A673 (cell line): Measurements from ENCODE around the gene EMC1.

Source experiments
- CTCF ChIP-seq: fragments of 300-800, 200-600 bp; sonication (generic); conservative IDR thresholded peaks from 2 replicates; pipeline ENCODE4 v1.5.1; 2017; ENCODE audit warnings: low read depth, mild to moderate bottlenecking, antibody characterized with exemption, low read length, moderate library complexity, mixed read lengths
- EZH2 ChIP-seq: fragments of 200-600 bp; sonication (generic); IDR thresholded peaks from 2 replicates; pipeline ENCODE4 v1.6.1; 2017; ENCODE audit warnings: borderline replicate concordance, low read depth, mild to moderate bottlenecking, mixed read lengths, antibody characterized with exemption, low read length; ENCODE audit not compliant: poor library complexity, severe bottlenecking

GRCh38 chr1:19272064-19272463 is 20.7 kb upstream of the EMC1 start:
- TF ChIP-seq CTCF: no peak
- no peak for TF ChIP-seq EZH2
